HG03135 (cell line): ENCODE data around the gene MSH2.
A peak's percentile ranks its signal among the peaks of the same experiment; 100 is the strongest.

Experiments
- ATAC-seq: cut with Tn5 transposase; IDR thresholded peaks from one replicate; pipeline ENCODE4 v1.9.1; 2021; ENCODE audit warnings: mild to moderate bottlenecking, moderate library complexity; ENCODE audit not compliant: unreplicated experiment

Gene MSH2

GRCh38 chr2:47504174-47504810 lies 101.3 kb downstream of the MSH2 start:
- ATAC-seq = no peak

GRCh38 chr2:47506024-47506423 lies 103.1 kb downstream of the MSH2 start:
- no peak for ATAC-seq

DNA sequence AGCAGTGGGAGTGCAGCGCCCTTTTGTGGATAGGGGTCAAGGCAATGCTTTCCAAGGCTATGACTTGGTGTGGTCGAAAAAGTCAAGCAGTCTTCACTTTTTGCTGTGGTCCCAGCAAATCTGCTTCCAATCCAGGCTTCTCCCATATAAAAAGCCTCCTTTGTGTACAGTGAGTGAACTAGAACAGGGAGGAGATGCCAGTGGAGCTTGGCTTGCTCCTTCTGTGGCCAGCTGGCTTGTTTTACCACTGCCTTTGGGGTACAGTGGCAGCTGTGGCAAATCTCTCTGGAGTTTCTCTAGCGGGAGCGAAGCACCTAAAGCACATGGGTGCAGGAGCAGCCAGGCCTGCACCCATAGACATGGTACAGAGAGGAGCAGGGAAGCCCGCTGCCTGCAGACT lies 103.5 kb downstream of the MSH2 start:
- no peak for ATAC-seq

- no peak for ATAC-seq
Observed at GRCh38 chr2:47508080-47508479, 105.1 kb downstream of the MSH2 start.

DNA sequence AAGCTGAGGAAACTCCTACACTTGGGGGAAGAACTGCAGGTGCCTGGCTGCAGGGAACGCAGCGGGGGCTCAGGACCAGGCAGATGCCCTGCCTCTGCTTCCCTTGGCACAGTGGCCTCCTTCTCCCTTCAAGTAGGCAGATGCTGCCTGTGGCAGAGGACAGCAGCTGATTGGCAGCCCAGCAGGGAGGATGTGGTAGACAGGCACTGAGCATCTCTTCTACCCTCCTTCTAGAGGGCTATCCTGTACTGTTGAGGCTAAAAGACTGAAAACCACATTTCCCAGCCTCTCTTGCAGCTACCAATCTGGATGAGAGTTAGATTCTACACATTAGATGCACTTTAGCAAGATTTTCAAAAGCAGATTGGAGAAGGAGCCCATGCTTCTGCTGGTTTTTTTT lies 105.7 kb downstream of the MSH2 start:
- no peak for ATAC-seq

GRCh38 chr2:47509250-47509649 lies 106.3 kb downstream of the MSH2 start:
- ATAC-seq = no peak

GRCh38 chr2:47509821-47510385 lies 106.9 kb downstream of the MSH2 start:
- ATAC-seq = no peak

DNA sequence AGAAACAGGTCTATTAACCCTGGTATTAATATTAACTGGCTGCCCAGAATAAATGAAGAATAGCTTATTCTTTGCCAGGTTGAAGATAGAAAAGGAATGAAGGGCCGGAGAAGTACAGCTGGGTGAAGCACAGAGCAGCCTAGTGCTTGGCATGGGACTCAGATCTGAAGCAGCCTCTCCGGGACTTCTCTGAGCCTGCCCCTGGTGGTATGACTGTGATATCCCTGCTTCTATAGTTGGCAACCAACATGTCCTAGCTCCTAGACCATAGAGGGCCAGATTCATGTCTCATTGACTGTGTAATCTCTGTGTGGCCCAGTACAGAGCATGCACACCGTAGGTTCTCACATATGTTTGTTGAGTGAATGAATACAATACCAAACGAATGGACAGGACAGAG lies 107.8 kb downstream of the MSH2 start:
- ATAC-seq = no peak

- ATAC-seq = no peak
Observed at GRCh38 chr2:47512581-47513083, 109.7 kb downstream of the MSH2 start.

DNA sequence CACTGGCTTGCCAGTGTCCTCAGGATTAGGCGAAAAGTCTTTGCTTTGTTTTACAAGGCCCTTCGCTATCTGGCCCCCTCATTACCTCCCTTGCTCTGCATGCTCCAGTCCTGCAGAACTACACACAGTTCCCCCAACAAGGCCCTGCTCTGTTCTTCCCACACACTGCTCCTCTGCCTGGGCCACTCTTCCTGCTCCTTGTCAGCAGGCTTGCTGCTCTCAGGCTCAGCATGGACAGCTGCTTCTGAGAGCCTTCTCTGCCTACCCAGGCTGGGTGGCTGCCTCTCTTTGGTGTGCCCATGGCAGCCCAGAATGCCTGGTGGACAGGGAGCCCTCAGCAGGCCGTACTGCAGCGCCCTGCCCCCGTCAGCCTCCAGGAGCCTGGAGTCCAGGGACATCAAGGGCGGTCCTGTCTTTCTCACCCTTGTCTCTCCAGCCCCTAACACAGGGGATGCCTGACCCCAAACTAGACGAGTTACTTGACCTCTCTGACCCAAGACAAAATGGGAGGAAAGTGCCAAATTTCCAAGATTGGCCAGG lies 111.1 kb downstream of the MSH2 start:
- ATAC-seq = no peak

DNA sequence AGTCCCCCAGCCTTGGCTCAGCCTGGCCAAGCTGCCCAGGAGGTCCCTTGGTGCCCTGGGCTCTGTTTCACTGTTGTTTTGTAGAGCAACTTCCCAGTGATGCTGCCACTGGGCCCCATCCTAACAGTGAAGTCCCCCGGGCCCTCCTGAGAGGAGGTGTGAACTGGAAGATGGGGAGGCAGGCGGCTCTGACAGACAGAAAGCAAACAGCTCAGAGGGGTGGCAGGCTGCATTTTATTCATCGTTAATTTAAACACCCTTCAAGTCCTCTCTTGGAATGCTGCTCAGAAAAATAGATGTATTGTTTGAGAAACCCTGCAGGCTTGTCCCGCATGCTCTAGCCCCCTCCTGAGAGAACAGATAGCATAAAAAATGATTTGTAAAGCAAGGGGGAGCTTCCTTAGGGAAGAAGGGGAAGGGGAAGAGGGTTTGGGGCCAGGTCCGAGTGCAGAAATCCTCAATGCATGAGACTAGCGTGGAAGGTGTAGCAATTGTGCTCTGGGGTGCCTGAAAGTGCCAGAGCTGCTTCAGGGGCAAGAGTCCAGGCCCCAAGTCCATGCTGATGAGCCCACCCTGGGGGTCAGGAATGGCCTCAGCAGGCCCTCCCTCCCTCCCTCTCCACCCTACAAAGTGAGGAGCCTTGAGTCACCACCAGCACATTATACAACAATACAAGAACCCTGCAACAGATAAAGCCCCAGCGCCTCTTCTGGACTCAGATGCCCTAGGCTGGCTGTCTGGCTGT lies 113.6 kb downstream of the MSH2 start:
- no peak for ATAC-seq

- ATAC-seq = no peak
Observed at GRCh38 chr2:47518497-47519146, 115.7 kb downstream of the MSH2 start.

- ATAC-seq = no peak
Observed at GRCh38 chr2:47519147-47519537, 116.2 kb downstream of the MSH2 start.

- ATAC-seq = no peak
Observed at GRCh38 chr2:47519604-47520301, 116.8 kb downstream of the MSH2 start.

DNA sequence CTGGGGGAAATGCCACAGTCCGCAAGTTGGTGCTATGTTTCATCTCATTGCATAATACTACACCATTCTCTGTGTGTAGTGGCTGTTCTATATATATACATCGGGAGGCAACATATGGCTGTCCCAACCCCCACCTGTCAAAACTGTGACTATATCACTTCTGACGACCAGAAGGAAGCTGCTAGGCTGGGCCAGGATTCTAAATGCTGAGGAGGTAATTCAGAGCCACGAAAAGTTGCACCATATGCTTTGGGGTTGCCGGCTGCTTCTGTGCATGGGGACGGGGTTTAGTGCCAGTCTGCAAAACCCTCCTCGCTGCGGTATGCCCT lies 117.3 kb downstream of the MSH2 start:
- no peak for ATAC-seq

GRCh38 chr2:47520825-47521665 lies 118.1 kb downstream of the MSH2 start:
- ATAC-seq = peak; percentile 83

DNA sequence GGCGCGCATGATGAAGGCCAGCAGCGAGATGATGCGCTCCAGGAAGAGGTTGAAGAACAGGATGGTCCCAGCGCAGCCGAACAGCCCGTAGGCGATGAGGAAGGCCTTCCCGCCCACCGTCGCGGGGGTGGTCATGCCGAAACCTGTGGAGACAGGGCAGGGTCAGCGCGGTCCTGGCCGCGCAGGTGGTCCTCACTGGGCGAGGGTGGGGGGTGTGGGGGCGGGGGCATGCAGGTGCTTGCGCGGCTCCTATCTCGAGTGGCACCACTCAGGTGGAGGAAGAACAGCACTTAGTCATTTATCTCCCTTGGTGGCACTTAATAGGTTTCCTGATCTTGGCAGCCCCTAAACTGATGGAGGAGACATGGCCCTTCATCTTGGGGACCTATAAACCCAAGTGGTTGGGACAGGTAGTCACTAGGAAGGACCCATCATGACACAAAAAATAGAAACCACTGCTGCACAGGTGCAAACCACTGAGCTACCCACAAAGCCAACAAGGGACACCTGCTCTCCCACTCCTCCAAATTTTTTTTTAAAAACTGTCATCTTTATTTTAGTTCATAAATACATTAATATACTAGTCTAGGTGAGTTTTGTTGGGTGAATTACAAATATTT lies 118.8 kb downstream of the MSH2 start:
- ATAC-seq = no peak

DNA sequence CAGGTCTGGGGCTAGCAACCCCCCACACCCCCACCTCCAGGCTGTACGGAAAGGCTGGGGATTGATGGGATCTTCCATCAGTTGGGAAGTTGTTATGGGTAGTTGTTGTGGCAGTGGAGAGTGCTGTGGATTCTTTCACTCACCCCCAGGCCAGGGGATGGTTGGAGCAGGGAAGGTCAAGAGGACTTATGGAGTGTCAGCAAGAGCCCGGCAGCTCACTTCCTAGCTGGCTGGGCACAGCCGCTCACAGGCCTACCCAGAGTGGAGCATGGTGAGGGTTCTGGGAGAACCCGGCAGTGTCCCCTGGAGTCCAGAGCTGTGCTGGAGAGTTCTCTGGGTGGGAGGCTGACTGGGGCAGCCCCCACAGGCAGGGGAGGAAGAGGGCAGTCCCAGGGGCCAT lies 122.2 kb downstream of the MSH2 start:
- no peak for ATAC-seq

DNA sequence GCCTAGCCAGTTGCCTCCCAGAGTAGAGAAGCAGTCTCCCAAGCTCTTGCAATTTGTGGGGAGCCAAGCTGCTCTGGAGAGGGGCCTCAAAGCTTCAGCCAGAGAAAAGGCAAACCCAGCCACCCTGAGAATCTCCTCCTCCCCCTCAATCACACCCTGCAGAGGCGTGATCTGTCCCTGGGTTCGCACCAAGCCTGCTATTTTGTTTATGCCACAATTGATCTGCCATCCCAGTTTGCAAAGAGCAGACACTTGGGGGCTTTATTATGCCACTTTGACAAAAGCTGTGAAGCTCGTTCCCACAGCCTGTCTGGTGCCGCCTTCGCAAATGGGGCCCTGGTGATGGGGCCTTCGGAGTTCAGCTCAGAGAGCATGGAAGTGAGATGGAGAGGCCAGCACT lies 125.5 kb downstream of the MSH2 start:
- no peak for ATAC-seq

DNA sequence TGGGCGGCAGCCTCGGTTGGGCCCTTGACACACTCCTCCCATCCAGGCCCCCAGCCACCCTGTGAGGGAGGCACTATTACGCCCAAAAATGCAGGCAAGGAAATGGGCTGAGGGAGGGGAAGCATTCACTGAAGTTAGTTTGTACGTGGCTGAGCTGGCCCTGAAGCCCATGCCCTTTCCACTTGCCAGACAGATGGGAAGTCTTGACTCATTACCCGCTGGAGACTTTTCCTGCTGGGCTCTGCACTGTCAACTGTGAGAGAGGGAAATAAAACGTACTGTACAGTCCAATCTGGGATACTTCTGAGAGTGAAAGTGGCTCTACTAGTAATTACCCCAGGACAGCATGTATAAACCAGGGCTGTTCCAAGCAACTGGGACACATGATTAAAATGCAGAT lies 125.9 kb downstream of the MSH2 start:
- ATAC-seq = no peak
